WTC11 (cell line): ENCODE results near the gene EPM2AIP1. TPM values are rescaled to one million over a fixed set of nuclear protein-coding genes. Genes with fewer than 3 reads are reported as not detected.

ENCODE experiments used
- ATAC-seq: fragments of 200-7000 bp; cut with Tn5 transposase; 2 replicates; pipeline ENCODE4 v1.10.0; 2021; ENCODE audit warnings: mild to moderate bottlenecking, moderate library complexity
- CTCF ChIA-PET: fragments of 300-600 bp; sonication (Branson Sonifier 250); formaldehyde crosslinking; loops from one replicate; lab custom pipeline; 2021; ENCODE audit warnings: antibody characterized with exemption; lab: Charles Lee
- POLR2A ChIA-PET: fragments of 350-600 bp; sonication (Branson Sonifier 250); formaldehyde crosslinking; loops from one replicate; lab custom pipeline; 2021; ENCODE audit warnings: antibody characterized with exemption; lab: Charles Lee
- DNase-seq: peaks from one replicate; pipeline ENCODE4 v3.0.0; 2021; ENCODE audit warnings: low spot score
- H3K27ac Mint-ChIP-seq: 2 replicates; pipeline ENCODE4 v1.8.0; 2021; ENCODE audit warnings: mixed read lengths
- H3K27me3 Mint-ChIP-seq: 2 replicates; pipeline ENCODE4 v1.8.0; 2021; ENCODE audit warnings: low read depth, mild to moderate bottlenecking, moderate library complexity, mixed read lengths
- H3K36me3 Mint-ChIP-seq: 2 replicates; pipeline ENCODE4 v1.8.0; 2021; ENCODE audit warnings: mixed read lengths
- H3K4me1 Mint-ChIP-seq: 2 replicates; pipeline ENCODE4 v1.8.0; 2022; ENCODE audit warnings: mixed read lengths
- H3K4me3 Mint-ChIP-seq: 2 replicates; pipeline ENCODE4 v1.8.0; 2021; ENCODE audit warnings: mild to moderate bottlenecking, moderate library complexity, mixed read lengths
- H3K9me3 Mint-ChIP-seq: 2 replicates; pipeline ENCODE4 v1.8.0; 2021; ENCODE audit warnings: mixed read lengths
- E2F4 ChIP-seq: sonication (generic); formaldehyde crosslinking; IDR thresholded peaks from 2 replicates; pipeline ENCODE4 v1.8.1; 2022; ENCODE audit warnings: low read depth, mild to moderate bottlenecking, moderate library complexity, missing genetic modification reagents, borderline replicate concordance
- ESRRA ChIP-seq: sonication (generic); formaldehyde crosslinking; IDR thresholded peaks from 2 replicates; pipeline ENCODE4 v1.8.1; 2022; ENCODE audit warnings: mild to moderate bottlenecking, missing genetic modification reagents, borderline replicate concordance
- FOXP4 ChIP-seq: sonication (generic); formaldehyde crosslinking; IDR thresholded peaks from 2 replicates; pipeline ENCODE4 v1.8.0; 2022; ENCODE audit warnings: mild to moderate bottlenecking, missing genetic modification reagents
- HMGA2 ChIP-seq: fragments of 250-450 bp; sonication (Bioruptor Pico); IDR thresholded peaks from 2 replicates; pipeline ENCODE4 v1.4.0; 2021; ENCODE audit warnings: mild to moderate bottlenecking, moderate library complexity
- MYBL2 ChIP-seq: sonication (generic); formaldehyde crosslinking; IDR thresholded peaks from 2 replicates; pipeline ENCODE4 v1.8.1; 2023; ENCODE audit warnings: mild to moderate bottlenecking, moderate library complexity, missing genetic modification reagents
- NFE2L1 ChIP-seq: sonication (generic); formaldehyde crosslinking; IDR thresholded peaks from 2 replicates; pipeline ENCODE4 v1.8.1; 2023; ENCODE audit warnings: missing genetic modification reagents
- NR3C1 ChIP-seq: sonication (generic); formaldehyde crosslinking; conservative IDR thresholded peaks from 2 replicates; pipeline ENCODE4 v1.8.1; 2023; ENCODE audit warnings: low read depth, mild to moderate bottlenecking, missing genetic modification reagents
- PREB ChIP-seq: sonication (generic); formaldehyde crosslinking; IDR thresholded peaks from 2 replicates; pipeline ENCODE4 v1.8.1; 2022; ENCODE audit warnings: mild to moderate bottlenecking, missing genetic modification reagents, moderate library complexity, borderline replicate concordance
- STAT6 ChIP-seq: sonication (generic); formaldehyde crosslinking; conservative IDR thresholded peaks from 2 replicates; pipeline ENCODE4 v1.8.1; 2023; ENCODE audit warnings: mild to moderate bottlenecking, low read depth, missing genetic modification reagents, moderate library complexity
- ZBTB43 ChIP-seq: sonication (generic); formaldehyde crosslinking; IDR thresholded peaks from 2 replicates; pipeline ENCODE4 v1.8.1; 2023; ENCODE audit warnings: mild to moderate bottlenecking, missing genetic modification reagents
- ZMAT4 ChIP-seq: fragments of 250-450 bp; sonication (Bioruptor Pico); IDR thresholded peaks from 2 replicates; pipeline ENCODE4 v1.9.0; 2021; ENCODE audit warnings: mild to moderate bottlenecking
- ZNF232 ChIP-seq: sonication (generic); formaldehyde crosslinking; IDR thresholded peaks from 2 replicates; pipeline ENCODE4 v1.8.0; 2022; ENCODE audit warnings: mild to moderate bottlenecking, missing genetic modification reagents
- ZNF317 ChIP-seq: sonication (generic); formaldehyde crosslinking; IDR thresholded peaks from 2 replicates; pipeline ENCODE4 v1.8.1; 2023; ENCODE audit warnings: low read depth, mild to moderate bottlenecking, moderate library complexity, missing genetic modification reagents, borderline replicate concordance
- ZNF423 ChIP-seq: fragments of 250-450 bp; sonication (Bioruptor Pico); IDR thresholded peaks from 2 replicates; pipeline ENCODE4 v2.1.2; 2022; ENCODE audit warnings: mild to moderate bottlenecking, moderate library complexity
- total RNA-seq: library from RNA; stranded (reverse); gene quantifications from 3 replicates; pipeline ENCODE4 v1.2.3, GENCODE V29; 2021

EPM2AIP1 gene
- total RNA-seq, 1 experiment from 2014 or later = 11.0 TPM

GRCh38 chr3:36942638-36943248, 50.2 kb downstream of the EPM2AIP1 start (continued):
- no peak for TF ChIP-seq STAT6 (CRISPR knock-in tag)

GRCh38 chr3:36941658-36942057, 51.3 kb downstream of the EPM2AIP1 start:
- ATAC-seq = no peak
- no peak for TF ChIP-seq STAT6 (CRISPR knock-in tag)
- no peak for TF ChIP-seq MYBL2 (CRISPR knock-in tag)
- no peak for TF ChIP-seq NR3C1
- no peak for TF ChIP-seq E2F4 (CRISPR knock-in tag)
- no peak for TF ChIP-seq ZMAT4 (CRISPR knock-in tag)
- TF ChIP-seq FOXP4 = no peak
- TF ChIP-seq PREB (CRISPR knock-in tag) = no peak
- TF ChIP-seq NFE2L1 (CRISPR knock-in tag) = no peak
- TF ChIP-seq ESRRA (CRISPR knock-in tag) = no peak
- Mint-ChIP-seq H3K4me1 (peaks cover 38% of the 10 kb centered on the region), H3K27ac (no peak overlapping the region), H3K27me3 (peaks cover 42% of the 10 kb centered on the region), H3K9me3 (0 out of 2 replicates have a peak, but pooled peaks cover under 1% of the 10 kb centered on the region), H3K36me3 (no peaks in the 10 kb centered on the region; the same call in 1 of the 2 replicates), H3K4me3 (no peak overlapping the region)
- POLR2A ChIA-PET = no interaction called here
- DNase-seq = no peak
- CTCF ChIA-PET = interaction anchor here (2.1 to 4.5 kb wide), 2 partner anchors 17 to 37 kb away, joined by 6 to 23 read pairs; no protein-coding TSS in a partner anchor

- ATAC-seq (no peak), DNase-seq (no peak)
- ChIA-PET POLR2A (no interaction called here), CTCF (interaction anchor here (1.5 to 2.1 kb wide), 2 partner anchors 18 to 36 kb away, joined by 6 read pairs; no protein-coding TSS in a partner anchor)
- no peak overlapping the region for H3K27ac Mint-ChIP-seq
- peaks cover 37% of the 10 kb centered on the region for H3K27me3 Mint-ChIP-seq
- no peak for TF ChIP-seq ZNF232 (CRISPR knock-in tag)
- no peak for TF ChIP-seq ZBTB43
- no peak for TF ChIP-seq ZNF423 (CRISPR knock-in tag)
- TF ChIP-seq ZNF317 = no peak
- TF ChIP-seq HMGA2 (CRISPR knock-in tag) = no peak
- H3K9me3 Mint-ChIP-seq = no peaks in the 10 kb centered on the region
- no peak overlapping the region for H3K4me3 Mint-ChIP-seq
- no peaks in the 10 kb centered on the region for H3K36me3 Mint-ChIP-seq
- H3K4me1 Mint-ChIP-seq = peaks cover 43% of the 10 kb centered on the region
Observed at GRCh38 chr3:36941162-36941561, 51.8 kb downstream of the EPM2AIP1 start.
